AG04450 (cell line): Measurements from ENCODE around the gene CHD6. TPM values are rescaled to one million over a fixed set of nuclear protein-coding genes. Genes with fewer than 3 reads are reported as not detected.

Experiments
- CTCF ChIA-PET: fragments of 300-600, 350-600 bp; formaldehyde crosslinking; extraction: SDS; loops from one replicate; lab custom pipeline; 2022; ENCODE audit warnings: antibody characterized with exemption, inconsistent platforms; lab: Charles Lee
- POLR2A ChIA-PET: fragments of 350-600 bp; formaldehyde crosslinking; extraction: SDS; loops from one replicate; lab custom pipeline; 2021; ENCODE audit warnings: antibody characterized with exemption, inconsistent platforms; lab: Yijun Ruan, JAX
- DNase-seq: peaks from one replicate; pipeline ENCODE4 v3.0.0-alpha.2; 2011; ENCODE audit warnings: low read depth, low spot score
- H3K27ac ChIP-seq: one replicate; pipeline ENCODE4 v1.5.1; 2012; ENCODE audit warnings: low read depth, low read length, control low read depth
- H3K27me3 ChIP-seq: one replicate; pipeline ENCODE4 v1.6.0; 2012; ENCODE audit warnings: low read length; ENCODE audit not compliant: control insufficient read depth, insufficient read depth
- H3K4me3 ChIP-seq: 2 replicates; pipeline ENCODE4 v1.5.1; 2011; ENCODE audit warnings: mild to moderate bottlenecking, low read depth, low read length, control low read depth
- H3K9me3 ChIP-seq: 2 replicates; pipeline ENCODE4 v1.5.1; 2012; ENCODE audit warnings: low read length; ENCODE audit not compliant: control insufficient read depth, insufficient read depth
- polyA plus RNA-seq: library from polyadenylated mRNA; depleted of rRNA; stranded (reverse); fragments of >200 nt; gene quantifications from 2 replicates; pipeline ENCODE4 v1.2.3, GENCODE V29; 2011
- TF ChIP-seq, protein P1 (sequence below): IDR thresholded peaks from 2 replicates; pipeline ENCODE4 v1.5.1; 2011; ENCODE audit warnings: low read depth, low read length, control low read depth, inconsistent platforms

The CHD6 gene
- polyA plus RNA-seq, 1 experiment: 21.7 TPM

DNA sequence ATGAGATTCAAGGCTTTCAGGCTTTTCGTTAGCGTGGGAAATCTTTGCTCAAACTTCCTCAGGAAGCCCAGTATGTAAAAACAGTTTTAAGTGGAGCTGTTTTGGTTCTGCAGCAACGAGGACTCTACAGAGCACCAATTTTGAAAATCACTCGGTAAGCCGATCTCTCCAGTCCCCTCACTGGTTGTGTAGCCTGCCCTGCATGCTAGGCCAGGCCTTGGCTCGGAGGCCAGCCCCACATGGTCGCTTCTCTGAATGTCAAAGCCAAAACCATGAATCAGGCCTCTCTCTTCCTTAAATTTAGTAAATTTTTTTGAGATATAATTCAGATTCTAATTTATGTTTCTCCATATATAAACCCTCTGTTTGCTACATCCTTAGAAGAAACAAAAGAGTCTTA, 108.0 kb downstream of the CHD6 start:
- Histone ChIP-seq H3K4me3 (no peak overlapping the region), H3K27me3 (no peaks in the 10 kb centered on the region), H3K27ac (no peak overlapping the region), H3K9me3 (no peaks in the 10 kb centered on the region)
- TF ChIP-seq, protein P1, sequence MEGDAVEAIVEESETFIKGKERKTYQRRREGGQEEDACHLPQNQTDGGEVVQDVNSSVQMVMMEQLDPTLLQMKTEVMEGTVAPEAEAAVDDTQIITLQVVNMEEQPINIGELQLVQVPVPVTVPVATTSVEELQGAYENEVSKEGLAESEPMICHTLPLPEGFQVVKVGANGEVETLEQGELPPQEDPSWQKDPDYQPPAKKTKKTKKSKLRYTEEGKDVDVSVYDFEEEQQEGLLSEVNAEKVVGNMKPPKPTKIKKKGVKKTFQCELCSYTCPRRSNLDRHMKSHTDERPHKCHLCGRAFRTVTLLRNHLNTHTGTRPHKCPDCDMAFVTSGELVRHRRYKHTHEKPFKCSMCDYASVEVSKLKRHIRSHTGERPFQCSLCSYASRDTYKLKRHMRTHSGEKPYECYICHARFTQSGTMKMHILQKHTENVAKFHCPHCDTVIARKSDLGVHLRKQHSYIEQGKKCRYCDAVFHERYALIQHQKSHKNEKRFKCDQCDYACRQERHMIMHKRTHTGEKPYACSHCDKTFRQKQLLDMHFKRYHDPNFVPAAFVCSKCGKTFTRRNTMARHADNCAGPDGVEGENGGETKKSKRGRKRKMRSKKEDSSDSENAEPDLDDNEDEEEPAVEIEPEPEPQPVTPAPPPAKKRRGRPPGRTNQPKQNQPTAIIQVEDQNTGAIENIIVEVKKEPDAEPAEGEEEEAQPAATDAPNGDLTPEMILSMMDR: no peak
- POLR2A ChIA-PET: no interaction called here
- CTCF ChIA-PET: no interaction called here
- no peak for DNase-seq

DNA sequence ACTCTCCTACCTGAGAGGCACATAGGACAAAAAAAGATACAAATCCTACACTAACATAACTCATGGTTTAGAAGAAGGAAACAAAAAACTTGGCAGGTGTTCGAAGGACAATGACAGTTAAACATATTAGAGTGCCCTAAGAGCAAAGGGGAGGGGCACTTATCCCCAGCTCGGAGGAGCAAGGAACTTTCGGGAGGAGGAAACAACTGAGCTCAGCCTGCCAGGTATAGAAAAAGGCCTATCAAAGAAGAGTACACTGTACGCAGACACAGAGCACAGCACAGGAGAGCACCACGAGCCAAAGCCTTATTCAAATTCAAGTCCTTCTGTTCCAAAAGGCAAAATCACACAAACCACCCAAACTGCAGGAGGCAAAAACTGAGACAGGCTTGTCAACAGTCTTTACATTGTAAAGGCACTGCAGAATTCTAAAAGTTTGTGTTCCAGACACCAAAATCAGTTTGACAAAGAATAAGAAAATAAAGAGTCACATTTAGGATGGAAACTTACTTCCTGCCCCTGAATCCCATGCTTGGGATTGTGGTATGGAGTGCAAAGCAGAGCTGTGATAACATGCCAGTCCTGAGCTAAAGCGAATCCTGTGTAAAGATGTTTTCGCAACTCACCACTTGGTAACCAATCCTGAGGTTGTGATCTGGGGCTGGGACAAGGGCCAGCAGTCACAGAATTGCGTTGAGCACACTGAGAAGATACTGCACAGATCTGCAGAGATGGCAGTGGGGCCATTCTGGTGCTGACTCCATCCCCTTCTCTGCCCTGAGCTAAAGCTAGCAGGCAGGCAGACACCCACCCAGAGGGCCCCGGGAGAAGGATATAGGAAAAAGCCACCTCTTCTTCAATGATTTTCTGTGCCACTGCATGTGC, 108.6 kb downstream of the CHD6 start:
- Histone ChIP-seq H3K27ac (no peak overlapping the region), H3K27me3 (no peaks in the 10 kb centered on the region), H3K9me3 (peaks cover under 1% of the 10 kb centered on the region; the same call in 1 of the 2 replicates), H3K4me3 (no peak overlapping the region)
- ChIA-PET CTCF (no interaction called here), POLR2A (interaction anchor here (0.5 kb wide), 1 partner anchor 197 kb away, joined by 4 read pairs; no protein-coding TSS in a partner anchor)
- no peak for DNase-seq
- TF ChIP-seq, protein P1: no peak

DNA sequence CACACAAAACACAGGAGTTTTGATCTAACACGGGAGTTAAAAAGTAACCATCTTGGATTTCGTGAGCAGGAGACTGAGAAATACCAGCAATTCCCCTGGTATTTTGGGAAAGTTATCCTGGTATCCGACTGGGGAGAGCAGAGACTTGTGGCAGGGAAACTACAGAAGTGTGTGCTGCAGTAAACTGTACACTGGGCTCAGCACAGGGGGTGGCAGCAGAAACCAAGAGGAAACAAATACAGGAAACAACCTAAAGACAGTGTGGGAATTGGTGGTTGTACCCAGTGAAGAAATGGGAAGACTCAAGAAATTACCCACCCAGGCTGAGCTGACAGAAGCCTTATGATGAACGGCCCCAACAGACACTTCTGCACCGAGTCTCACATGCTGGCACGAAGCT, 109.8 kb downstream of the CHD6 start:
- Histone ChIP-seq H3K27ac (no peak overlapping the region), H3K27me3 (no peaks in the 10 kb centered on the region), H3K9me3 (peaks cover 3% of the 10 kb centered on the region; the same call in 1 of the 2 replicates), H3K4me3 (no peak overlapping the region)
- CTCF ChIA-PET: no interaction called here
- POLR2A ChIA-PET: no interaction called here
- no peak for DNase-seq
- TF ChIP-seq, protein P1: no peak

DNA sequence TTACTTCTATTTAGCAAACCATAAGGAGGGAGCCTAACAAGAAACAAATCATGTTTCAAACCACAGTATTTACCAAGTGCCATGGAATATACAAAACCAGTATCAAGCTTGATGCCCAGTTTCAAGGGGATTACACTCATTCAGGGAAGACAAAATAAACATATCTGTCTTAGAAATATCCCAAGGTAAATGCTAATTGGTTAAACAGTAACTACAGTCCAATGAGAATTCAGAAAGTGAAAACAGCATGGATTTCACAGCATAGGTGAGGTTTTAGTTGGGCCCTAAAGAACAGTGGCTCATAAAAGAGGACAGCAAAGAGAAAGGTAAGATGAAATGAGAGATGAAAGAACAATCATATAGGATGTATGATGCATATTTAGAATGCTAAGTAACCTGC, 110.3 kb downstream of the CHD6 start:
- Histone ChIP-seq H3K4me3 (no peak overlapping the region), H3K27me3 (no peaks in the 10 kb centered on the region), H3K27ac (no peak overlapping the region), H3K9me3 (peaks cover 3% of the 10 kb centered on the region; the same call in 1 of the 2 replicates)
- TF ChIP-seq, protein P1: no peak
- ChIA-PET CTCF (no interaction called here), POLR2A (no interaction called here)
- no peak for DNase-seq

DNA sequence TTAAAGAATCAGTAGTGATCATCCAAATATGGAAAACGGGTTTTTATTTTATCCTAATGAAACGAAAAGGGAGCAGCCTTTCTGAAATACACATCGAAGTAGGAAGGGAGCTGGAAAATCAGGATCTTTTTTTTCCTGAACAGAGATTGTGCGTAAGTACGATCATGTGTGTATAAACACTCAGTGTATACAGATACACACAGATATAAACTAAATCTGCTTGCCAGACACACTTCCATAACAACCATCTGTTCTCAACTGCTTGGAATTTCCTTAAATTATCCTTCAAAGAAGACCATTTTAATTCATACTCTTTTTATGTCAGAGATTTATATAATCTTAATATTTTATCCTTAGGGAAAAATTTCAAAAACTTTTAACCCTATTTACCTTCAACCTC, 110.7 kb downstream of the CHD6 start:
- ChIA-PET POLR2A (no interaction called here), CTCF (no interaction called here)
- no peak overlapping the region for H3K4me3 ChIP-seq
- TF ChIP-seq, protein P1: no peak
- H3K27me3 ChIP-seq: no peaks in the 10 kb centered on the region
- DNase-seq: no peak
- no peak overlapping the region for H3K27ac ChIP-seq
- H3K9me3 ChIP-seq: peaks cover 3% of the 10 kb centered on the region; the same call in 1 of the 2 replicates
